Occipital lobe (tissue), 2 donors: ENCODE data around the gene ERVMER34-1. TPM values are rescaled to one million over a fixed set of nuclear protein-coding genes. Genes with fewer than 3 reads are reported as not detected.
A peak's percentile ranks its signal among the peaks of the same experiment; 100 is the strongest.

Source experiments
- DNase-seq: peaks from one replicate; lab custom pipeline; 2025; lab: John Stamatoyannopoulos, UW
- total RNA-seq: library from RNA; depleted of rRNA; stranded (reverse); fragments of >200 nt; gene quantifications from one replicate; pipeline ENCODE4 v1.2.3, GENCODE V29; 2014

The ERVMER34-1 gene
- total RNA-seq, 1 donor from 2014 or later: 1.9 TPM

DNA sequence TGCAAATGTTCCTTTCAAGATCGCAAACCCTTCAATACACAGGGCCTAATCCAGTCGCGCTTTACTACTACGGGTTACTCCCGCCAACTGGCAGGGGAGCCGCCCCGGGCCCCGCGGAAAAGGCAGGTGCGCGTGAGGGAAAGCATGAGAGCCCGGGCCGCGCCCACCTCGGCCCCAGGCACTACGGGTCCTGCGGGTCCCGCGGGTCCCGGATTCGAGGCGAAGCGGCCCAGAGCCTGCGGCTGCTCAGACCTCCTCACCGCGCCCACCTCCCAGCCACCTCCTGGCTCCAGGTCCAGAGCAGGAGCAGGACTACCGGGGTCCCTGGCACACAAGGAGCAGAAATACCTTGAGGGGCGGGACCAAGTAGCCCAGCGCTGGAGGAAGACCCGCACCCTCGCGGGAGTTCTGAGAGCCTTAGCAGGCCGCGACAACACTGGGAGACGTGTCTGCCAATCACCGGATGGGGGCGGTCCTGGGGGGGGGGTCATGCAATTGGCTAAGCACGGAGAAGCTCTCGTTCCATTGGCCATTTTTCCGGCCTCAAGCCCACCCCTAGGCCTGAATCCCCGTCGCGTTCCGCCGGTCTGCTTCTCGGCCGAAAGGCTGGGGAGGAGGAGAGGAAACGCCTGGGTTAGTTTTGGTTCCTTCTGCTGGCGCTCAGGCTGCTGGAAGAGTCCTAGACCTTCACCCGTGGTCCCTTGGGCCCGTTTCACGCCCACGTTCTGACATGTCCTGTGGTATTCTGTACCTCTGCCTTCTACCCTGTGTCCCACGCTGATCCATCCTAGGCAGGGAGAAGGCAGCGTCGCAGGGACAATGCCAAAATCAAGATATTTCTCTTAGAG, 29.0 kb downstream of the ERVMER34-1 start:
- DNase-seq: peak; percentile 97

DNA sequence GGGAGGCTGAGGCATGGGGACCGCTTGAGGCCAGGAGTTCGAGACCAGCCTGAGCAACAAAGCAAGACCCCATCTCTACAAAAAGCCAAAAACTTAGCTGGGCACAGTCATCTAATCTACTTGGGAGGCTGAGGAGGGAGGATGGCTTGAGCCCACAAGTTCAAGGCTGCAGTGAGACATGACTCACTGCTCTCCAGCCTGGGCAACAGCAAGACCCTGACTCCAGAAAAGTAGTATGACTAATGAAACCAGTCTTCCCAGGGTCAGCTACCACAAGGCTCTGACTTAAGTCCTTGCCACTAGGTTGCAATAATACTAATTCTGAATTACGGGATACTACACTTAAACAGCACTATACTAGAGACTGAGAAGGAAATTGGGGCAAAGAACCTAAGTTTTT, 33.1 kb downstream of the ERVMER34-1 start:
- no peak for DNase-seq

DNA sequence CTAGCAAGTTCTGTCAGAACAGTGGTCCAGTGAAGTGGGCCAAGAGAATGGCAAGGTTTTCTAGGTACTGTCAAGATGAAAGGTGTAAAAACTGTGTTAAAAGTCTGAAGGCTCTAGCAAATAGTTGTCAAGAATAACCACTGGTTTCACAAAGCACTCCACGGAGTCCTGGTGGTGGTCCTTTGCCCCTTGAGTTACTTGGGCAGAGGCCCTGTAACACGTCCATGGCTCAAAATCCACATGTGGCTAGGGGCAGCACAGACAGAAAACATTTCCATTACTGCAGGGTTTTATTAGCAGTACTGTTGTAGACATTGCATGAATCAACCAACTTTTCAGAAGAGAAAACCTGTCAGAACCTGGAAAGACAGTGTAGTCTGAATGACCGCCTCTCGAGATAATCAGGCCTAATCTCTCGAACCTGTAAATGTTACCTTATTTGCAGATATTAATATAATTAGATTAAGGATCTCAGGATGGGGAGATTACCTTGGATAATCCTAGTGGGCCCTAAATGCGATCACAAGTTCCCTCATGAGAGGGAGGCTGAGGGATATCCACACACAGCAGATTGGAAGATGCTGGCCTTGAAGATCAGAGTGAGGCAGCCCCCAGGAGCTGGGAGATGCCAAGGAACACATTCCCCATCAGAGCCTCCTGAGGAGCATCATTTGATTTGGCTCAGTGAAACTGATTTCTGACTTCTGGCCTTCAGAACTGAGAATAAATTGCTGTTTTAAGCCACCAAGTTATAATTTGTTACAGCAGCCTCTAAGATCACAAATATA, 34.7 kb downstream of the ERVMER34-1 start:
- DNase-seq: no peak

DNA sequence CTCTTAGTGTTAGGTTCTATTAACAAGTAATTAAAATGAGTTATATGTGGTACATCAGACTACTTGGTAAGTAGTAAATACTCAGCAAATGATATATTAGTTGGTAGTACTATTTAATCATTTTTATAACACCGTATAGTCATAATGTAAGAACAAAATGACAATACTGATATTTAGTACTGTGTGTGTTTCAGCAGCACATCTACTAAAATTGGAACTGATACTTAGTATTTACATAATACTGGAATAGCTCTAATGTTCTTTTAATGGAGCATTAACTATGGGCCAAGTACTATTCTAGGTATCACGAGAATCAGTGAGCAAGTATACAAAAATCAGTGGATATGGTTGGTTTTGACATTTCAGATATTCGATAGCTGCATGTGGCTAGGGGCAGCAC, 35.3 kb downstream of the ERVMER34-1 start:
- DNase-seq: no peak

DNA sequence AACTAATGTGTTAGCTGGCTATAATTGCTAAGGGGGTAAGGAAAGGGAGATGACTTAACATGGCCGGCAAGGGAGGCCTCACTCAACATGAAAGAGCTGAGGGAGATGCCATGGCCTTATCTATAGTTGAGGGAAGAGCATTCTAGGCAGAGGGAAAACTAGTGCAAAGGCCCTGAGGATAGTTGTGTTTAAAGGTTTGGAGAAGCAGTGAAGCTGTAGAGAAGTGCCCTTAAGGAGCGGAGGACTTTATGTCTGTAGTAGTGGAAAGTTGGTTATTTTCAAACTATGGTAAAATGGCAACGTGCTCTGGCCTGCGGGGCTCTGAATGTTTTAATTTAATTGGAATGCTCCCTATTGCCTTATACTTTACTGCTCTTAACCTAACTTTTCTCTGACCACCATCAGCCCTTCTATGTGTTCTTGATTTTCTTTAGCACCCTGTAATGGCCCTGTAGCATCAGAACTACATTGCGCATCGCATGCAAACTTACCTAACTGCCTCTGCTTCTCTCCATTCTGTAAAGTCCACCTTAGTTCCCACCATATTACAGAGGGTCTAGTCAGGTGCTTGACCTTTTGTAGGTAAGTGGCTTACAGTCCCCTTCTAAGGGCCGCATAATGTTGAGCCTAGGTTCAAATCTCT, 35.8 kb downstream of the ERVMER34-1 start:
- no peak for DNase-seq

DNA sequence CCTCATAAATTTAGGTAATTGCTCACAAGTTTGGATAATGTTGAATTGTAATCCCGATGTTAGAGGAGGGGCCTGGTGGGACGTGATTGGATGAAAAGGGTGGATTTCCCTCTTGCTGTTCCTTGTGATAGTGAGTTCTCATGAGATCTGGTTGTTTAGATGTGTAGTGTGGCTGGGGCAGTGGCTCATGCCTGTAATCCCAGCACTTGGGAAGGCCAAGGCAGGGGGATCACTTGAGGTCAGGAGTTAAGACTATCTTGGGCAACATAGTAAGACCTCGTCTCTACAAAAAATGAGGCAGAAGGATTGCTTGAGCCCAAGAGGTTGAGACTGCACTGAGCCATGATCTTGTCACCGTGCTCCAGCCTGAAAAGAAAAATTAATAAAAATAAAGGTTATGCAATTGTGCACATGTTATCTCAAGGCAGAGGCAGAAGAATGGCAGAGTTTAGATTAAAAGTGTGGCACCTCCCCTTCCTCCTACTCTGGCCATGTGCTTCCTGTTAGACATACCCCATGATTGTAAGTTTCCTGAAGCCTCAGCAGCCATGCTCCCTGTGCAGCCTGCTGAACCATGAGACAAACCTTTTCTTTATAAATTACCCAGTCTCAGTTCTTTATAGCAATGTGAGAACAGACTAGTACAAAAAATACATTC, 36.5 kb downstream of the ERVMER34-1 start:
- DNase-seq: no peak

DNA sequence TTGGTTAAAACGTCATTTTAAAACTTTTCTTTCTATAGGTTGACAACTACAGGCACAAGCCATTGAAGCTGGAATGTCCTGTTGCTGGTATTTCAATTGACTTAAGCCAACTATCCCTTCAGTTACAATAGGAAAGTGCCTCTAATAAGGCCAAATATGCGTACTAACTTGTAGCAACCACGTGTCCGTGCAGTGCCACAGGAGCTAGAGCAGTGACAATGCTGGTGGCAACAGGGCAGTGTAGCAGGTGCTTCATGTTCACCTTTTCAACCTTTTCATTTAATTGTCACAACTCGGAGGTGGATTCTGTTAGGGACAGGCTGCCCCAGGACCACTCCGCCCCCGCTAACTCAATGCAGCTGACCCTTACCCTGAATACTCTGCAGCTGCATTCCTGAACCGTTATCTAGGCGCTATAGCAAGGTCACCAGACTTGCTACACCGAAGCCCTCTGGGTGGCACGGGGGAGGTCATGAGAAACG, 37.7 kb downstream of the ERVMER34-1 start:
- DNase-seq: no peak

DNA sequence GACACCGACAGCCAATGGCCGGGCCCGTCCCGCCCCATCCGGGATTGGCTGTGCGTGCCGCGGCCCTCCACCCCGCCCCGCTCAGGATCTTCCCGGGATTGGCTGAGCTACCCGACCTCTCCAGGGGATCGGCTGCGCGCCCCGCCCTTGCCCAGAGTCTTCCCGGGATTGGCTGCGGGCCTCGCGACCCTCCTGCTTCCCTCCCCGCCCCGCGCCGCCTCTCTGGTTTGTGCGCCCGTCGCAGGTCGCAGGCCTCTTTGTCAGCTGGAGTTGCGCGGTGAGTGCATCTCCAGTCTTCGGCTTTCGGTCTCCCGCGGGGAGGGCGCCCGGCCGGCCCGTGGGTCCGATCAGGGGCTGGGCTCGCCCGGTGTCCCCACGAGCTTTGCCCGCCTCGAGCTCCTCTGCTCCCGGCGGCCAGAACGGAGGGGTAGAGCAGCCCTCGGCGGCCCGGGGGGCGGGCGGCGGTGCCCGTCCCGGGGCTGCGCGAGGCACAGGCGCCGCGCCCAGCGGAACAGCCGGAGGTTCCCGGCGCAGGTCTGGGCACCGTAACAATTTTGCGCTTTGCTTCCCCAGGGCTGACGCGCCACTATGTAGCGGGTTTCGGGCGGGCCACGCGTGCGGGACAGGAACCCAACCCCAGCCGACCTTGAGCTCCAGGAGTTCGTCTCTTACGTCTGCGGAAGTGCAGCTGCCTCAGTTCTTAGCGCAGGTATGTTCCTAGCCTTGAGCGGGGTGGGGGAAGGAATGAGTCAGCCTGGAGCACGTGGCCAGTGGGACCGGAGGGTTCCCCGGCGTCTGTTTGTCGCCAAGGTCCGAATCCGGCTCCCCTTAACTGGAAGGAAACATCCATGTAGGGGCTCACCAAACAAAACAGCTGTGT, 38.7 kb downstream of the ERVMER34-1 start:
- peak; percentile 99 for DNase-seq

DNA sequence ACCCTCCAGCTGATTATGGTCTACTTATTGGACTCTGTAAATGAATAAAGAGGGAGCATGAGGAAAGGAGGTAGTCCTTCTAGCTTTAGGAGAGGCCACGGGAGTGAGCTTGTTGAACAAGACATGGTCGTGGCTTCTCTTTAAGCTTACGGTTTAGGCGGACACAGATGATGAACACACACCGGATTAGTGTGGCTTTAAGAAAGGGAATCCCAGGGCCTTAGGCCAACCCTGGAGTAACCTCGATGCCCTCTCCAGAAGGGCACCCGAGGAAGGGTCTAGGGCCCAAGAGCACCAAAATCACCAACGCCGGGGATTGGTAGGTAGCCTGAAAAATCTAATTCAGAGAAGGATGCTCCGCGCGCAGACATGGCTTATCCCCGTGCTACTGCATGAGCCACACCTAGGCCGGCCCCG, 39.4 kb downstream of the ERVMER34-1 start:
- DNase-seq: no peak

DNA sequence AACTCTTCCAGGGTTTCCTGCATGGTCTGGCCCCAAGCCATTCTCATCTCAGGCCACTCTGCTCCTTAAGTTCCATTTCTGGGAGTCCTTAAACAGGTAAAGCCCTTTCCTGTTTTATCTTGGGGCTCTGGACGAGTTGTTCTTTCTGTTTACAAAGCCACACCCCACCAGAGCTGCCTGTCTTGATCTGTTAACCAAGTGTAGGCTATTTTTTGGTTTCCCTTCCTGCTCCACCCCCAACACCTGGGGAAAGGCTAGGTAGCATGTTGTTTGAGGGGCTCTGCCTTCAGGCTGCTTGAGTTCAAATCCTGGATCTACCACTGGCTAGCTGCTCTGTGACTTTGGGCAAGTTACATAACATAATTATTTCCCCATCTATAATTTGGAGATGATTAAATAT, 40.0 kb downstream of the ERVMER34-1 start:
- DNase-seq: no peak

DNA sequence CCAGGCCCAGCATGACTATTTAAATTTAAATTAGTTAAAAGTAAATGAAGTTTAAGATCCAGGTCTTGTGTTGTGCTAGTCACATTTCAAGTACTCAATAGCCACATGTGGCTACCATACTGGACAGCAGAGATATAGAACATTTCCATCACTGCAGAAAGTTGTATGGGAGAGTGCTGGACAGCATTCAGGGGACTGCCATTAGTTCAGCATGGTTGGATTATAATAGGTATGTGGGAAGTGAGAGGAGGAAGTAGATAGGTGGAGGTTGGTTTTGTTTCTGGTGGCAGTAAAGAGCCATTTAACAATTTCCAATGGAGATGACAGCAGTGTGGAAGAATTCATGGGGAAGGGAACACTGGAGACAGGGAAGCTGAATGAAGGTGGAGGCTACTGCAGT, 42.1 kb downstream of the ERVMER34-1 start:
- no peak for DNase-seq

DNA sequence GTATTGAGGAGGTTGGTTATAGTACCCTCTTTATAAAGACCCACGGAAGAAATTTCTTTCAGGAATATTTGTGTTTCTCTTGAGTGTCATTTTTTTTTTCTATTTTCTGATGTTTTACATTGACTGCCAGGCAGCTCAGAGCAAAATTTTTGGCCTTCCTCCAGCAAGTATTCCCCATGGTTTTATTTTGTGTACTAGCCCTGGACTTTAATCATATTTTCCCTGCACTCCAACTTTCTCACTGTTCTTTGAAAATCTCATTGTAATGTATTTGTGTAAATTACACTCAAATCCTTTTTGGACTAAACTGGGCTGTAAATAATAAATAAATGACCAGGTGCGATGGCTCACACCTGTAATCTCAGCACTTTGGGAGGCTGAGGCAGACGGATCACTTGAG, 46.6 kb downstream of the ERVMER34-1 start:
- DNase-seq: no peak

DNA sequence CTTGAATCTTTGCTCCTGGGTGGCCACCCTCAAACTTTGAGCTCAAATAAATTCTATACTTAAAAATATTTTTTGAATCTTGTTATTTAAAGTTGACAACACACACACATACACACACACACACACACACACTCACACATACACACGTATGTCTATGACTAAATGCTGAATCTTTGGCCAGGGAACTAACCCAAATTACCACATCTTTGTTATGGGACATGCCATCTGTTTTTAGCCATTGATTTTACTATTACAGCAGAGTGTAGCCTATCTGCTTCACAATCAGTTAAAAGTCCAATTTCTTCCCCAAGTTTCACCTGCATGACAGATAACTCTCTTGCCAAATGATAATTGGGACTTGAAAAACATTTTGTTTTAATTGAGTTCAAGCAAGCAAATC, 47.1 kb downstream of the ERVMER34-1 start:
- no peak for DNase-seq

DNA sequence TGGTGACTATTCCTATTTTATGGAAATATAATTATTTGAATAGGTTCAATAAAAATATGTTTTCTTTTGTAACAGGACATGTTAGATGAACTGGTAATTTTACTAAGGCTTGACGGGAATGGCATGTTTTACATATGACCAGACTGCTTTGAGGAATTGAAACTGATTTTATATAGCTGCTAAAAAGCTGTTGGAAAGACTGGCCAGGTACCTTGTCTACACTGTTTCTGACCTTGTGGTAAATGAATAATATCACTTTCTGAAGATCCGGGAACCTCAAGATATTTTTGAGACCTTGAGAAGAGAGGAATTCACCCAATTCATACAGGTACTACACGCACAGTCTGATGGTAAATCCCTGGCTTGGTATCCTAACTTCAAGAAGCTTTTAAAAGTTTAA, 50.0 kb downstream of the ERVMER34-1 start:
- DNase-seq: no peak

DNA sequence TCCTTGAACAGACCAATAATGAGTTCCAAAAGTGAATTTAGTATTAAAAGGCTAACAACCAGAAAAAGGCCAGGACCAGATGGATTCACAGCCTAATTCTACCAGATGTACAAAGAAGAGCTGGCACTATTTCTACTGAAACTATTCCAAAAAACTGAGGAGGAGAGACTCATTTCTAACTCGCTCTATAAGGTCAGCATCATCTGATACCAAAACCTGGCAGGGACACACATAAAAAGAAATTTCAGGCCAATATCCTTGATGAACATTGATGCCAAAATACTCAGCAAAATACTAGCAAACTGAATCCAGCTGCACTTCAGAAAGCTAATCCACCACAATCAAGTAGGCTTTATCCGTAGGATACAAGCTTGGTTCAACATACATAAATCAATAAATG, 56.3 kb downstream of the ERVMER34-1 start:
- no peak for DNase-seq

DNA sequence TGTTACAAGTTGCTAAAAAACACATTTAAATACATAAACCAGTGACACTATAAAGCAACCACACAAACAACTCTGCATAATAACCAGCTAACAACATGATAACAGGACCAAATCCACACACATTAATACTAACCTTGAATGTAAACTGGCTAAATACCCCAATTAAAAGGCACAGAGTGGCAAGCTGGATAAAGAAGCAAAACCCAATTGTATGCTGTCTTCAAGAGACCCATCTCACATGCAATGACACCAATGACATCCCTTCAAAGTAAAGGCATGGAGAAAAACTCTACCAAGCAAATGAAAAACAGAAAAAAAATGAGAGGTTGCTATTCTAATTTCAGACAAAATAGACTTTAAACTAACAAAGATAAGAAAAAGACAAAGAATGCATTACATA, 57.7 kb downstream of the ERVMER34-1 start:
- no peak for DNase-seq
